K562 (cell line): Measurements from ENCODE around the gene TRIP10. TPM values are rescaled to one million over a fixed set of nuclear protein-coding genes. Genes with fewer than 3 reads are reported as not detected.

Experiments
- CBFA2T3 ChIP-seq: fragments of 450-650 bp; IDR thresholded peaks from 2 replicates; pipeline ENCODE4 v1.6.1; 2017
- CREBBP ChIP-seq: IDR thresholded peaks from one replicate; pipeline ENCODE4 v1.6.1; 2012; ENCODE audit warnings: low read depth, mild to moderate bottlenecking, control low read depth, inconsistent platforms, low read length
- CTBP1 ChIP-seq: fragments of 450-650 bp; IDR thresholded peaks from 2 replicates; pipeline ENCODE4 v1.6.1; 2016; ENCODE audit warnings: borderline replicate concordance
- DLX4 ChIP-seq: fragments of 250-450 bp; sonication (Bioruptor Pico); IDR thresholded peaks from 2 replicates; pipeline ENCODE4 v1.6.1; 2021; ENCODE audit warnings: mild to moderate bottlenecking
- HMBOX1 ChIP-seq: sonication (generic); IDR thresholded peaks from 2 replicates; pipeline ENCODE4 v1.6.1; 2016
- MEF2A ChIP-seq: IDR thresholded peaks from 2 replicates; pipeline ENCODE4 v1.6.1; 2011; ENCODE audit warnings: low read depth, mild to moderate bottlenecking, low read length, moderate library complexity; ENCODE audit not compliant: control insufficient read depth
- PCBP1 ChIP-seq: fragments of 200-400 bp; formaldehyde crosslinking; IDR thresholded peaks from 2 replicates; pipeline ENCODE4 v1.6.1; 2018; ENCODE audit warnings: mild to moderate bottlenecking, low read depth, low read length; ENCODE audit not compliant: poor library complexity, severe bottlenecking
- PCBP2 ChIP-seq: fragments of 200-400 bp; formaldehyde crosslinking; IDR thresholded peaks from 2 replicates; pipeline ENCODE4 v1.6.1; 2018; ENCODE audit warnings: low read length, low read depth, mild to moderate bottlenecking, moderate library complexity; ENCODE audit not compliant: poor library complexity, severe bottlenecking
- SMAD1 ChIP-seq: fragments of 150-350 bp; IDR thresholded peaks from 2 replicates; pipeline ENCODE4 v1.6.1; 2014; ENCODE audit warnings: low read length, low read depth; ENCODE audit not compliant: partially characterized antibody
- THAP12 ChIP-seq: fragments of 250-450 bp; sonication (Bioruptor Pico); IDR thresholded peaks from 2 replicates; pipeline ENCODE4 v1.9.0; 2021; ENCODE audit warnings: mild to moderate bottlenecking, inconsistent platforms
- TOE1 ChIP-seq, 2 experiments: fragments of 450-650 bp in 1 of 2; sonication (generic) in 1 of 2; formaldehyde crosslinking in 1 of 2; IDR thresholded peaks; 2 replicates each; pipeline versions ENCODE4 v1.7.1 to v1.8.0; 2016 to 2022; ENCODE audit warnings: borderline replicate concordance in 2 of 2, mild to moderate bottlenecking in 2 of 2, antibody characterized with exemption in 1 of 2, inconsistent platforms in 1 of 2, low read depth in 1 of 2, missing genetic modification reagents in 1 of 2, moderate library complexity in 1 of 2
- ZBTB43 ChIP-seq: sonication (generic); formaldehyde crosslinking; IDR thresholded peaks from 2 replicates; pipeline ENCODE4 v1.8.0; 2023; ENCODE audit warnings: mild to moderate bottlenecking, missing genetic modification reagents
- ZFPM2 ChIP-seq: fragments of 250-450 bp; sonication (Bioruptor Pico); IDR thresholded peaks from 2 replicates; pipeline ENCODE4 v1.5.1; 2022; ENCODE audit warnings: mild to moderate bottlenecking
- ZNF121 ChIP-seq: sonication (generic); formaldehyde crosslinking; conservative IDR thresholded peaks from 2 replicates; pipeline ENCODE4 v1.8.0; 2022; ENCODE audit warnings: missing genetic modification reagents
- ZNF140 ChIP-seq: fragments of 250-450 bp; sonication (Bioruptor Pico); IDR thresholded peaks from 2 replicates; pipeline ENCODE4 v1.8.0; 2021; ENCODE audit warnings: moderate library complexity, mild to moderate bottlenecking, inconsistent platforms
- ZNF146 ChIP-seq: IDR thresholded peaks from one replicate; pipeline ENCODE4 v1.6.1; 2018; ENCODE audit warnings: missing compliant biosample characterization; ENCODE audit not compliant: unreplicated experiment
- ZNF316 ChIP-seq: fragments of 450-650 bp; IDR thresholded peaks from 2 replicates; pipeline ENCODE4 v1.6.1; 2016
- ZNF592 ChIP-seq: fragments of 450-650 bp; IDR thresholded peaks from 2 replicates; pipeline ENCODE4 v1.6.1; 2017; ENCODE audit warnings: antibody characterized with exemption, mild to moderate bottlenecking
- ZNF76 ChIP-seq: fragments of 250-450 bp; sonication (Bioruptor Pico); IDR thresholded peaks from 2 replicates; pipeline ENCODE4 v1.4.0; 2020; ENCODE audit warnings: mild to moderate bottlenecking, moderate library complexity, borderline replicate concordance
- ZNF764 ChIP-seq: fragments of 250-450 bp; sonication (Bioruptor Pico); IDR thresholded peaks from 2 replicates; pipeline ENCODE4 v1.4.0; 2020; ENCODE audit warnings: low read depth, mild to moderate bottlenecking, moderate library complexity
- polyA plus RNA-seq, 8 experiments: library from polyadenylated mRNA; depleted of rRNA in 4 of 8; stranded (reverse) in 5 of 8; unstranded in 3 of 8; fragments of >200 nt; fragmentation: Nextera tagmentation in 2 of 8; fragmentation: Illumina TruSeq in 1 of 8; extraction: Ambion mirVana in 2 of 8; extraction: Trizol in 1 of 8; gene quantifications; 2 replicates each; pipeline versions ENCODE4 v1.2.1 to v1.2.3, GENCODE V29; 2011 to 2014; ENCODE audit warnings: inconsistent platforms in 1 of 8, missing spikeins in 1 of 8
- total RNA-seq, 7 experiments: library from RNA; depleted of rRNA in 6 of 7; stranded (reverse); fragments of >200 nt in 6 of 7; fragmentation: Illumina TruSeq in 2 of 7; extraction: Trizol in 2 of 7; gene quantifications; 2 replicates each; pipeline versions ENCODE4 v1.2.1 to v1.2.3, GENCODE V29; 2011 to 2021; ENCODE audit warnings: low replicate concordance in 1 of 7

TRIP10 gene
- total and polyA plus RNA-seq, 9 of the 15 experiments (the other 6 are each of a cell fraction or from before 2014, with no cell fraction given) = 1.2 to 66.8 (median 36.1) TPM

GRCh38 chr19:6779206-6779605, 39.7 kb downstream of the TRIP10 start (continued):
- no peak for TF ChIP-seq ZNF592
- TF ChIP-seq ZBTB43 = no peak
- no peak for TF ChIP-seq DLX4 (CRISPR knock-in tag)
- no peak for TF ChIP-seq SMAD1
- TF ChIP-seq ZNF146 (CRISPR knock-in tag) = no peak
- TF ChIP-seq ZNF76 = no peak
- TF ChIP-seq ZNF121 (CRISPR knock-in tag) = no peak
- 0 out of 2 replicates have a peak, but pooled peaks have one; percentile 18 for TF ChIP-seq CTBP1
- TF ChIP-seq TOE1 (IDR thresholded peaks at IDR 0.05; ENCODE audit: borderline replicate concordance) = no peak
- no peak for TF ChIP-seq TOE1 (CRISPR knock-in tag; IDR thresholded peaks at IDR 0.05; ENCODE audit: borderline replicate concordance, low read depth)
- TF ChIP-seq ZFPM2 (CRISPR knock-in tag) = no peak
- TF ChIP-seq ZNF140 = no peak
- TF ChIP-seq THAP12 = no peak
- no peak for TF ChIP-seq HMBOX1
- no peak for TF ChIP-seq CREBBP
- no peak for TF ChIP-seq MEF2A
- no peak for TF ChIP-seq ZNF764
- TF ChIP-seq PCBP1 = no peak
- TF ChIP-seq PCBP2 = no peak
- TF ChIP-seq ZNF316 = no peak
- peak; percentile 50 for TF ChIP-seq CBFA2T3
